GM06990 (cell line): Measurements from ENCODE around the gene SEPTIN8.

Experiments
- DNase-seq: peaks from one replicate; pipeline ENCODE4 v3.0.0-alpha.2; 2011; ENCODE audit not compliant: insufficient read length; ENCODE audit errors: extremely low read depth
- H3K27me3 ChIP-seq: replicated peaks from 2 replicates; pipeline ENCODE4 v1.6.0; 2011; ENCODE audit warnings: low read length; ENCODE audit not compliant: control insufficient read depth, insufficient read depth
- H3K36me3 ChIP-seq: 2 replicates; pipeline ENCODE4 v1.5.1; 2011; ENCODE audit warnings: low read length; ENCODE audit not compliant: control insufficient read depth, insufficient read depth
- H3K4me3 ChIP-seq: replicated peaks from 2 replicates; pipeline ENCODE4 v1.5.1; 2011; ENCODE audit warnings: low read depth, mild to moderate bottlenecking, control low read depth, low read length
- CTCF ChIP-seq: IDR thresholded peaks from 2 replicates; pipeline ENCODE4 v1.5.1; 2011; ENCODE audit warnings: low read length, control low read depth, mild to moderate bottlenecking, inconsistent platforms; ENCODE audit not compliant: insufficient read depth, poor library complexity, severe bottlenecking

Gene SEPTIN8

GRCh38 chr5:132764671-132765238 lies 12.3 kb downstream of the SEPTIN8 start:
- DNase-seq, result no peak
- TF ChIP-seq CTCF, result no peak
- H3K4me3 ChIP-seq, result no peak overlapping the region
- peaks cover 11% of the 10 kb centered on the region for H3K36me3 ChIP-seq
- H3K27me3 ChIP-seq, result no peaks in the 10 kb centered on the region

GRCh38 chr5:132764051-132764450 lies 13.0 kb downstream of the SEPTIN8 start:
- no peak overlapping the region for H3K4me3 ChIP-seq
- H3K27me3 ChIP-seq, result no peaks in the 10 kb centered on the region
- no peak for TF ChIP-seq CTCF
- H3K36me3 ChIP-seq, result peaks cover 12% of the 10 kb centered on the region
- no peak for DNase-seq

- TF ChIP-seq CTCF, result no peak
- peaks cover 14% of the 10 kb centered on the region for H3K36me3 ChIP-seq
- no peak overlapping the region for H3K4me3 ChIP-seq
- DNase-seq, result no peak
- H3K27me3 ChIP-seq, result no peaks in the 10 kb centered on the region
Measured at GRCh38 chr5:132763181-132764036, 13.6 kb downstream of the SEPTIN8 start.

- DNase-seq, result no peak
- TF ChIP-seq CTCF, result no peak
- no peak overlapping the region for H3K4me3 ChIP-seq
- peaks cover 16% of the 10 kb centered on the region for H3K36me3 ChIP-seq
- H3K27me3 ChIP-seq, result no peaks in the 10 kb centered on the region
Measured at GRCh38 chr5:132762246-132763000, 14.6 kb downstream of the SEPTIN8 start.

GRCh38 chr5:132761321-132762240 lies 15.5 kb downstream of the SEPTIN8 start:
- no peak for DNase-seq
- Histone ChIP-seq H3K27me3 (no peaks in the 10 kb centered on the region), H3K4me3 (no peak overlapping the region), H3K36me3 (peaks cover 16% of the 10 kb centered on the region)
- no peak for TF ChIP-seq CTCF
